K562 (cell line): Measurements from ENCODE around the gene RANBP3. TPM values are rescaled to one million over a fixed set of nuclear protein-coding genes. Genes with fewer than 3 reads are reported as not detected.

Source experiments
- ATAC-seq: fragments of 200-7000 bp; cut with Tn5 transposase; 3 replicates; pipeline ENCODE4 v1.9.1; 2020; ENCODE audit warnings: moderate library complexity
- BruUV-seq: library from RNA; stranded (reverse); fragments of 400-500 nt; replicated peaks from 2 replicates; lab custom pipeline; 2021; lab: Mats Ljungman, UMichigan
- CTCF ChIA-PET: fragments of 300-600 bp; formaldehyde crosslinking; extraction: SDS; loops from one replicate; lab custom pipeline; 2021; ENCODE audit warnings: low intra/inter-chr PET ratio; lab: Yijun Ruan, JAX
- POLR2A ChIA-PET: fragments of 300-600, 350-650 bp; sonication (Branson Sonifier 250); formaldehyde crosslinking; extraction: SDS; loops from one replicate; lab custom pipeline; 2021; ENCODE audit warnings: antibody characterized with exemption, inconsistent platforms; lab: Yijun Ruan, JAX
- DNase-seq, 4 experiments: peaks; one replicate each; pipeline versions ENCODE4 v3.0.0 to v3.0.0-alpha.2; 2011 to 2018; ENCODE audit warnings: low spot score in 3 of 4, mixed read lengths in 3 of 4; ENCODE audit errors: extremely low read depth in 1 of 4
- FAIRE-seq: peaks from 2 replicates; lab custom pipeline; 2011; peaks lifted over from hg19 to GRCh38; lab: Jason Lieb, UNC
- H2AFZ ChIP-seq: 2 replicates; pipeline ENCODE4 v1.6.0; 2011; ENCODE audit warnings: low read depth, low read length, control low read depth, inconsistent platforms
- H3K27ac ChIP-seq: fragments of 200-600 bp; 3 replicates; pipeline ENCODE4 v1.8.0; 2011; ENCODE audit warnings: low read depth, mild to moderate bottlenecking, control low read depth, inconsistent platforms, low read length, moderate library complexity, mixed read lengths; ENCODE audit errors: extremely low read depth
- H3K27me3 ChIP-seq, 2 experiments: fragments of 300-600 bp in 1 of 2; 2 replicates in 1 of 2; 3 replicates in 1 of 2; pipeline versions ENCODE4 v1.6.0 to v1.8.0; 2011; ENCODE audit warnings: inconsistent platforms in 2 of 2, low read length in 2 of 2, mild to moderate bottlenecking in 1 of 2, mixed read lengths in 1 of 2, moderate library complexity in 1 of 2; ENCODE audit not compliant: control insufficient read depth in 2 of 2, insufficient read depth in 2 of 2
- H3K36me3 ChIP-seq: fragments of 300-600 bp; 3 replicates; pipeline ENCODE4 v1.8.0; 2011; ENCODE audit warnings: mild to moderate bottlenecking, low read length, inconsistent platforms; ENCODE audit not compliant: control insufficient read depth, insufficient read depth
- H3K4me1 ChIP-seq, 2 experiments: fragments of 200-600 bp in 1 of 2; replicated peaks in 1 of 2; 2 replicates in 1 of 2; 3 replicates in 1 of 2; pipeline versions ENCODE4 v1.5.1 to v1.8.0; 2011; ENCODE audit warnings: inconsistent platforms in 2 of 2, low read length in 2 of 2, mild to moderate bottlenecking in 1 of 2, mixed read lengths in 1 of 2, moderate library complexity in 1 of 2; ENCODE audit not compliant: control insufficient read depth in 2 of 2, insufficient read depth in 2 of 2
- H3K4me2 ChIP-seq: 2 replicates; pipeline ENCODE4 v1.6.1; 2011; ENCODE audit warnings: low read length, control low read depth, inconsistent platforms, mixed read lengths; ENCODE audit not compliant: insufficient read depth
- H3K4me3 ChIP-seq: fragments of 200-600 bp; sonication (generic), shearing (Covaris generic); 2 replicates; pipeline ENCODE4 v1.5.1; 2016; ENCODE audit warnings: control low read depth, inconsistent platforms
- H3K79me2 ChIP-seq: fragments of 200-600 bp; 3 replicates; pipeline ENCODE4 v1.8.0; 2011; ENCODE audit warnings: low read length, inconsistent platforms; ENCODE audit not compliant: control insufficient read depth, insufficient read depth
- H3K9ac ChIP-seq, 2 experiments: 2 replicates each; pipeline versions ENCODE4 v1.6.0 to v1.6.1; 2011; ENCODE audit warnings: low read depth in 2 of 2, low read length in 2 of 2, control low read depth in 1 of 2, inconsistent platforms in 1 of 2, mild to moderate bottlenecking in 1 of 2, mixed read lengths in 1 of 2; ENCODE audit not compliant: insufficient read depth in 1 of 2
- H3K9me1 ChIP-seq: one replicate; pipeline ENCODE4 v1.6.0; 2011; ENCODE audit warnings: inconsistent platforms, mild to moderate bottlenecking, low read length, moderate library complexity; ENCODE audit not compliant: control insufficient read depth, insufficient read depth
- H3K9me3 ChIP-seq: replicated peaks from 2 replicates; pipeline ENCODE4 v1.5.1; 2011; ENCODE audit warnings: low read depth, low read length, inconsistent platforms; ENCODE audit not compliant: control insufficient read depth, insufficient read depth
- H4K20me1 ChIP-seq: replicated peaks from 2 replicates; pipeline ENCODE4 v1.6.1; 2011; ENCODE audit warnings: low read length, inconsistent platforms, mixed read lengths; ENCODE audit not compliant: control insufficient read depth, insufficient read depth
- HMGN3 ChIP-seq: IDR thresholded peaks from 2 replicates; pipeline ENCODE4 v1.6.1; 2011; ENCODE audit warnings: borderline replicate concordance, low read depth, mild to moderate bottlenecking, mixed read lengths, low read length; ENCODE audit not compliant: insufficient read length; ENCODE audit errors: extremely low read depth
- WGBS: fragments of 100-300 bp; shearing (Covaris generic); methylation state at CpG from one replicate; pipeline ENCODE4 v1.1.6; 2016; ENCODE audit warnings: low coverage, mixed read lengths; ENCODE audit not compliant: insufficient coverage; ENCODE audit errors: missing lambda C conversion rate; 5-methylcytosine and 5-hydroxymethylcytosine counted together
- in situ Hi-C: fragments of 300-500 bp; cut with MboI; formaldehyde crosslinking; loops from 4 replicates; pipeline ENCODE4 v1.15.0; 2018; ENCODE audit warnings: inconsistent platforms, mixed read lengths
- intact Hi-C: fragments of 100-400 bp; cut with micrococcal nuclease; formaldehyde crosslinking; loops from 2 replicates; pipeline ENCODE4 v1.14.2; 2022
- polyA plus RNA-seq, 8 experiments: library from polyadenylated mRNA; depleted of rRNA in 4 of 8; stranded (reverse) in 5 of 8; unstranded in 3 of 8; fragments of >200 nt; fragmentation: Nextera tagmentation in 2 of 8; fragmentation: Illumina TruSeq in 1 of 8; extraction: Ambion mirVana in 2 of 8; extraction: Trizol in 1 of 8; gene quantifications; 2 replicates each; pipeline versions ENCODE4 v1.2.1 to v1.2.3, GENCODE V29; 2011 to 2014; ENCODE audit warnings: inconsistent platforms in 1 of 8, missing spikeins in 1 of 8
- total RNA-seq, 7 experiments: library from RNA; depleted of rRNA in 6 of 7; stranded (reverse); fragments of >200 nt in 6 of 7; fragmentation: Illumina TruSeq in 2 of 7; extraction: Trizol in 2 of 7; gene quantifications; 2 replicates each; pipeline versions ENCODE4 v1.2.1 to v1.2.3, GENCODE V29; 2011 to 2021; ENCODE audit warnings: low replicate concordance in 1 of 7
- TF ChIP-seq, protein P1 (sequence below): sonication (generic); formaldehyde crosslinking; IDR thresholded peaks from 2 replicates; pipeline ENCODE4 v1.8.1; 2023; ENCODE audit warnings: mild to moderate bottlenecking, missing genetic modification reagents

RANBP3 gene
- total and polyA plus RNA-seq, 9 of the 15 experiments (the other 6 are each of a cell fraction or from before 2014, with no cell fraction given) = 0.90 to 95.1 (median 63.2) TPM

DNA sequence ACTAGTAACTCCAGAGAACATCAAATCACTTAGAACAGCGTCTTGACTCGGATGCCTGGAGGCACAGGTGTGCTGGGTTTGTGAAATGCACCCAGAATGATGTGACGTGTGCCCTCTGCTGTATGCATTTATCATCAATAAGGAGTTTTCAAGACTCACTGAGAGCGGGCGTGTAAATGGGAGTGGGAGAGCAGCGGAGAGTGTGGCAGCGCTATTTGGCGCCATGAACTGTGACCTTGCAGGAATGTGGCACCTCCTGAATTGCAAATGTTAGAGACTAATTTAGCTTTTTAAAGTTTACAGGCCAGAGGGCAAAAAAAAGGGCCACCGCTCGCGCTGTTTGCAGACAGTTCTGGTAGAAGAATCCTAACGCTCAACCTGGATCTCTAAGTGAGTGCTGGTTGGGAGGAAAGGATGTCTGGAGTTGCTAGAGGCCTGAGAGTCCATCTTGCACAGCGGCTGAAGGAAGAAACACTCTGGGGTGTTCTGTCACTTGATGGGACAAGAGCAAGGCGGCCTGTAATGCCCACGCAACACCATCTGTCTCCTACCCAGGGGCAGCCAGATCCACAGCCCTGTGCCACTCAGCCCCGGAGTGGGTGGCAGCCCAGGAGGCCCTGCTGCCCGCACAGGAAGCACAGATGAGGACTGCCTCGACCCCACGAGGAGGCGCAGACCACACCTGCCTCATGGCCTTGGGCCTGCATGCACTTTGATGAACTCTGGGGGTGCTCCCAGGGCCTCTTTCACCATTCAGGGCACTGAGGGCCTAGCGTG is 19.7 kb downstream of the RANBP3 start:
- H3K9me3 ChIP-seq = no peaks in the 10 kb centered on the region
- no TSS peak for BruUV-seq

More for the DNA sequence above, 19.7 kb downstream of the RANBP3 start:
- intact Hi-C loops = no loop called here
- Histone ChIP-seq H3K27ac (no peak overlapping the region), H3K27me3 (no peaks in the 10 kb centered on the region), H3K79me2 (peaks cover 96% of the 10 kb centered on the region), H3K9me1 (peaks cover 10% of the 10 kb centered on the region), H3K9ac (peak overlapping the region in 1 of 2 experiments; percentile 24; a peak in 2 of 4 replicates), H3K36me3 (peaks cover 11% of the 10 kb centered on the region; the same call in 2 of the 3 replicates), H3K4me1 (peaks cover 37 to 56% of the 10 kb centered on the region in 2 experiments), H3K4me3 (no peak overlapping the region), H2AFZ (no peak overlapping the region), H4K20me1 (peaks cover 58% of the 10 kb centered on the region), H3K4me2 (no peak overlapping the region)
- ATAC-seq (no peak), FAIRE-seq (no peak), DNase-seq (no peak)
- ChIA-PET POLR2A (interaction anchor here (0.6 to 4.7 kb wide), 3 partner anchors 10 to 441 kb away, joined by 3 to 41 read pairs (median 4); no protein-coding TSS in a partner anchor), CTCF (no interaction called here)
- TF ChIP-seq, protein P1, sequence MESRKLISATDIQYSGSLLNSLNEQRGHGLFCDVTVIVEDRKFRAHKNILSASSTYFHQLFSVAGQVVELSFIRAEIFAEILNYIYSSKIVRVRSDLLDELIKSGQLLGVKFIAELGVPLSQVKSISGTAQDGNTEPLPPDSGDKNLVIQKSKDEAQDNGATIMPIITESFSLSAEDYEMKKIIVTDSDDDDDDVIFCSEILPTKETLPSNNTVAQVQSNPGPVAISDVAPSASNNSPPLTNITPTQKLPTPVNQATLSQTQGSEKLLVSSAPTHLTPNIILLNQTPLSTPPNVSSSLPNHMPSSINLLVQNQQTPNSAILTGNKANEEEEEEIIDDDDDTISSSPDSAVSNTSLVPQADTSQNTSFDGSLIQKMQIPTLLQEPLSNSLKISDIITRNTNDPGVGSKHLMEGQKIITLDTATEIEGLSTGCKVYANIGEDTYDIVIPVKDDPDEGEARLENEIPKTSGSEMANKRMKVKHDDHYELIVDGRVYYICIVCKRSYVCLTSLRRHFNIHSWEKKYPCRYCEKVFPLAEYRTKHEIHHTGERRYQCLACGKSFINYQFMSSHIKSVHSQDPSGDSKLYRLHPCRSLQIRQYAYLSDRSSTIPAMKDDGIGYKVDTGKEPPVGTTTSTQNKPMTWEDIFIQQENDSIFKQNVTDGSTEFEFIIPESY = peak; percentile 92
- TF ChIP-seq HMGN3 = no peak
- in situ Hi-C loops = no loop called here
- 87% methylated on average over 19 of the region's 21 CpGs for WGBS
